IMR-90 (cell line): ENCODE results near the gene UVSSA. TPM values are rescaled to one million over a fixed set of nuclear protein-coding genes. Genes with fewer than 3 reads are reported as not detected.

ENCODE experiments used
- ATAC-seq: fragments of 200-7000 bp; cut with Tn5 transposase; 2 replicates; pipeline ENCODE4 v1.9.1; 2020; ENCODE audit warnings: low read depth, mild to moderate bottlenecking, moderate library complexity
- BruUV-seq: library from RNA; stranded (reverse); fragments of 400-500 nt; replicated peaks from 2 replicates; lab custom pipeline; 2021; lab: Mats Ljungman, UMichigan
- CTCF ChIA-PET: fragments of 300-600 bp; formaldehyde crosslinking; extraction: SDS; loops from one replicate; lab custom pipeline; 2021; ENCODE audit warnings: antibody characterized with exemption; lab: Yijun Ruan, JAX
- POLR2A ChIA-PET: fragments of 300-600 bp; sonication (Branson Sonifier 250); formaldehyde crosslinking; loops from one replicate; lab custom pipeline; 2022; ENCODE audit warnings: antibody characterized with exemption; ENCODE audit not compliant: unreplicated experiment; lab: Charles Lee
- DNase-seq: peaks from one replicate; pipeline ENCODE4 v3.0.0; 2013
- H2AFZ ChIP-seq: replicated peaks from 2 replicates; pipeline ENCODE3; 2013; ENCODE audit warnings: low read length, mild to moderate bottlenecking; ENCODE audit not compliant: poor library complexity
- H2AK5ac ChIP-seq: 2 replicates; pipeline ENCODE4 v1.6.1; 2013; ENCODE audit warnings: low read depth, low read length, inconsistent platforms
- H2AK9ac ChIP-seq: replicated peaks from 2 replicates; pipeline ENCODE3; 2013; ENCODE audit warnings: mild to moderate bottlenecking, low read depth, low read length, moderate library complexity; ENCODE audit not compliant: poor library complexity
- H2BK120ac ChIP-seq: 2 replicates; pipeline ENCODE4 v1.6.1; 2013; ENCODE audit warnings: low read depth, low read length, inconsistent platforms
- H2BK15ac ChIP-seq: 3 replicates; pipeline ENCODE4 v1.6.1; 2013; ENCODE audit warnings: low read depth, low read length, inconsistent platforms
- H2BK20ac ChIP-seq: 2 replicates; pipeline ENCODE4 v1.6.1; 2013; ENCODE audit warnings: low read depth, mild to moderate bottlenecking, inconsistent platforms, low read length, moderate library complexity
- H2BK5ac ChIP-seq: 2 replicates; pipeline ENCODE4 v1.6.1; 2013; ENCODE audit warnings: mild to moderate bottlenecking, low read depth, low read length, inconsistent platforms; ENCODE audit not compliant: poor library complexity, severe bottlenecking
- H3K14ac ChIP-seq: replicated peaks from 2 replicates; pipeline ENCODE4 v1.6.1; 2013; ENCODE audit warnings: low read depth, low read length, inconsistent platforms
- H3K18ac ChIP-seq: 2 replicates; pipeline ENCODE4 v1.6.1; 2013; ENCODE audit warnings: low read depth, low read length, control low read depth
- H3K23ac ChIP-seq: 2 replicates; pipeline ENCODE4 v1.6.1; 2013; ENCODE audit warnings: low read depth, low read length, inconsistent platforms
- H3K27ac ChIP-seq: 2 replicates; pipeline ENCODE4 v1.5.1; 2013; ENCODE audit warnings: mild to moderate bottlenecking, control low read depth, low read length; ENCODE audit not compliant: insufficient read depth
- H3K27me3 ChIP-seq: 2 replicates; pipeline ENCODE4 v1.6.1; 2013; ENCODE audit warnings: low read length; ENCODE audit not compliant: control insufficient read depth, insufficient read depth
- H3K36me3 ChIP-seq: 2 replicates; pipeline ENCODE4 v1.6.1; 2013; ENCODE audit warnings: low read length, mixed read lengths; ENCODE audit not compliant: control insufficient read depth, insufficient read depth
- H3K4ac ChIP-seq: 2 replicates; pipeline ENCODE4 v1.6.1; 2013; ENCODE audit warnings: low read depth, low read length, inconsistent platforms
- H3K4me1 ChIP-seq: 2 replicates; pipeline ENCODE4 v1.6.1; 2013; ENCODE audit warnings: low read length, mixed read lengths; ENCODE audit not compliant: control insufficient read depth, insufficient read depth
- H3K4me2 ChIP-seq: 2 replicates; pipeline ENCODE4 v1.6.1; 2013; ENCODE audit warnings: low read depth, mild to moderate bottlenecking, control low read depth, low read length, moderate library complexity
- H3K4me3 ChIP-seq: 2 replicates; pipeline ENCODE4 v1.5.1; 2013; ENCODE audit warnings: low read depth, mild to moderate bottlenecking, control low read depth, low read length, moderate library complexity; ENCODE audit not compliant: insufficient read depth
- H3K56ac ChIP-seq: 2 replicates; pipeline ENCODE4 v1.6.1; 2013; ENCODE audit warnings: low read length, inconsistent platforms; ENCODE audit not compliant: insufficient read depth; ENCODE audit errors: extremely low read depth
- H3K79me1 ChIP-seq, 2 experiments: 2 replicates each; pipeline ENCODE4 v1.6.1; 2013; ENCODE audit warnings: low read length in 2 of 2, inconsistent platforms in 1 of 2, low read depth in 1 of 2
- H3K9ac ChIP-seq: 2 replicates; pipeline ENCODE4 v1.6.1; 2013; ENCODE audit warnings: low read depth, low read length, control low read depth
- H3K9me1 ChIP-seq: 2 replicates; pipeline ENCODE4 v1.6.1; 2013; ENCODE audit warnings: low read length, inconsistent platforms; ENCODE audit not compliant: insufficient read depth
- H3K9me3 ChIP-seq: 2 replicates; pipeline ENCODE4 v1.6.1; 2013; ENCODE audit warnings: low read length; ENCODE audit not compliant: control insufficient read depth, insufficient read depth
- H4K20me1 ChIP-seq: 2 replicates; pipeline ENCODE4 v1.6.1; 2013; ENCODE audit warnings: low read length, inconsistent platforms; ENCODE audit not compliant: insufficient read depth
- H4K5ac ChIP-seq: 2 replicates; pipeline ENCODE4 v1.6.1; 2013; ENCODE audit warnings: mild to moderate bottlenecking, low read depth, low read length, control low read depth
- H4K8ac ChIP-seq, 2 experiments: 2 replicates each; pipeline ENCODE4 v1.6.1; 2013; ENCODE audit warnings: low read depth in 2 of 2, low read length in 2 of 2, control low read depth in 1 of 2, inconsistent platforms in 1 of 2
- H4K91ac ChIP-seq: 2 replicates; pipeline ENCODE4 v1.6.1; 2013; ENCODE audit warnings: low read depth, low read length, inconsistent platforms; ENCODE audit not compliant: insufficient read depth
- CTCF ChIP-seq: conservative IDR thresholded peaks from 2 replicates; pipeline ENCODE4 v1.5.1; 2012; ENCODE audit warnings: mild to moderate bottlenecking, low read depth, low read length, improper control_type of control experiment
- MAFK ChIP-seq: IDR thresholded peaks from 2 replicates; pipeline ENCODE4 v1.6.1; 2012; ENCODE audit warnings: low read depth, low read length, improper control_type of control experiment
- MXI1 ChIP-seq: IDR thresholded peaks from 2 replicates; pipeline ENCODE4 v1.6.1; 2012; ENCODE audit warnings: low read depth, mild to moderate bottlenecking, low read length, moderate library complexity, borderline replicate concordance
- NFE2L2 ChIP-seq: fragments of 150-350 bp; IDR thresholded peaks from 2 replicates; pipeline ENCODE4 v1.6.1; 2016; ENCODE audit warnings: low read depth, mild to moderate bottlenecking, low read length
- POLR2A ChIP-seq: IDR thresholded peaks from 2 replicates; pipeline ENCODE4 v1.6.1; 2012; ENCODE audit warnings: mild to moderate bottlenecking, low read depth, low read length
- RCOR1 ChIP-seq: IDR thresholded peaks from 2 replicates; pipeline ENCODE4 v1.6.1; 2012; ENCODE audit warnings: mild to moderate bottlenecking, low read length, improper control_type of control experiment; ENCODE audit not compliant: insufficient replicate concordance
- WGBS, 2 experiments: methylation state at CpG; one replicate each; pipeline versions ENCODE4 v1.1.5 to v1.1.7; 2013; ENCODE audit warnings: missing lambda C conversion rate in 2 of 2; ENCODE audit not compliant: insufficient read length in 1 of 2; ENCODE audit errors: extremely low coverage in 2 of 2; 5-methylcytosine and 5-hydroxymethylcytosine counted together
- dilution Hi-C: fragments of 300-500 bp; cut with HindIII; formaldehyde crosslinking; loops from one replicate; pipeline ENCODE4 v1.14.3; 2018; ENCODE audit warnings: low sequenced_read_pairs; ENCODE audit not compliant: unreplicated experiment
- in situ Hi-C: fragments of 300-500 bp; cut with MboI; formaldehyde crosslinking; loops from 3 replicates; pipeline ENCODE4 v1.14.3; 2019; ENCODE audit warnings: low sequenced_read_pairs, inconsistent platforms, mixed read lengths
- intact Hi-C: fragments of 100-400 bp; cut with micrococcal nuclease; formaldehyde crosslinking; loops from 2 replicates; pipeline ENCODE4 v1.10.0; 2022
- polyA plus RNA-seq, 3 experiments: library from polyadenylated mRNA; depleted of rRNA; stranded (reverse); fragments of >200 nt; gene quantifications; 2 replicates each; pipeline ENCODE4 v1.2.3, GENCODE V29; 2012; ENCODE audit warnings: low replicate concordance in 1 of 3
- total RNA-seq: library from RNA; depleted of rRNA; stranded (reverse); fragments of >200 nt; gene quantifications from 2 replicates; pipeline ENCODE4 v1.2.3, GENCODE V29; 2012

Gene UVSSA
- total and polyA plus RNA-seq, 2 of the 4 experiments (the other 2 are of a cell fraction), result 1.4 to 8.4 TPM

DNA sequence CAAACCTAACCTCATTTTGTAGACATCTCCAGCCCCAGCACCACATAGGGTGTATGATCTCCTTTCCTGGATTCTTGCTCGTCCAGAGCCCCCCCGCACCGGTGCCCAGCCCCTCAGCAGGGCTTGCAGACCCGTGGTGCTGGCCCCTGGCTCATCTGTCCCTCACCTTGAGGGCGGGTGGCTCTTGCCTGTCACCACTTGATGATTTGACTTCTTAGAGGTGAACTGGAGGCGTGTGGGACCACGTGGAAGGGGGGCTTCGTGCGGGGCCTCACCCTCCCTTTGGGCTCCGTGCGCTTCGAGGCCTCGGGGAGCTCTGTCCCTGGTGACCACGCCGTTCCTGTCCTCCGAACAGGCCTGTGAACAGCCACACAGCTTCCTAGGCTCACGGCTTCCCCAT lies 15.5 kb downstream of the UVSSA start:
- no peaks in the 10 kb centered on the region; a peak in 1 of 4 replicates for H3K79me1 ChIP-seq
- H2BK20ac ChIP-seq, result no peak overlapping the region
- no peaks in the 10 kb centered on the region for H3K27me3 ChIP-seq
- no peak overlapping the region for H3K27ac ChIP-seq
- no peak overlapping the region for H2AFZ ChIP-seq
- no peak overlapping the region for H3K4me3 ChIP-seq
- no peak overlapping the region for H4K8ac ChIP-seq
- H4K20me1 ChIP-seq, result no peaks in the 10 kb centered on the region
- intact Hi-C loops (loop anchor here (10.0 kb wide), 1 partner anchor 362 kb away; the partner anchor contains the start of genes TACC3 and TMEM129), dilution Hi-C loops (no loop called here), in situ Hi-C loops (no loop called here)
- 92% methylated on average over 16 of the region's 17 CpGs; no CpG with 5 or more reads in 1 of the 2 experiments for WGBS, 2 experiments
- TF ChIP-seq CTCF, result no peak
- no peak for TF ChIP-seq MAFK
- no peak for TF ChIP-seq RCOR1
- TF ChIP-seq POLR2A, result no peak
- TF ChIP-seq NFE2L2, result no peak
- no peak for TF ChIP-seq MXI1
- H2BK120ac ChIP-seq, result no peak overlapping the region
- no peak overlapping the region for H3K9ac ChIP-seq
- H4K5ac ChIP-seq, result no peak overlapping the region
- POLR2A ChIA-PET, result no interaction called here
- peaks cover 22% of the 10 kb centered on the region for H3K36me3 ChIP-seq
- DNase-seq, result no peak
- H3K23ac ChIP-seq, result no peak overlapping the region
- H3K18ac ChIP-seq, result no peak overlapping the region
- no TSS peak for BruUV-seq
- H3K4ac ChIP-seq, result no peak overlapping the region
- no peaks in the 10 kb centered on the region for H3K9me3 ChIP-seq
- no peak overlapping the region for H3K56ac ChIP-seq
- no peak overlapping the region for H3K4me2 ChIP-seq
- no peaks in the 10 kb centered on the region for H3K9me1 ChIP-seq
- H2BK5ac ChIP-seq, result no peak overlapping the region
- no peak overlapping the region for H3K14ac ChIP-seq
- CTCF ChIA-PET, result no interaction called here
- H2AK5ac ChIP-seq, result no peak overlapping the region
- no peak for ATAC-seq
- no peak overlapping the region for H2AK9ac ChIP-seq
- H2BK15ac ChIP-seq, result no peak overlapping the region
- 0 out of 2 replicates have a peak, but pooled peaks cover 2% of the 10 kb centered on the region for H3K4me1 ChIP-seq
- no peak overlapping the region for H4K91ac ChIP-seq
